ENCODE measurements around the gene NTF3. TPM values are rescaled to one million over a fixed set of nuclear protein-coding genes. Genes with fewer than 3 reads are reported as not detected.

NTF3 gene
- polyA plus RNA-seq, 1 of the 3 experiments (the other 2 are of a cell fraction) = not detected

DNA sequence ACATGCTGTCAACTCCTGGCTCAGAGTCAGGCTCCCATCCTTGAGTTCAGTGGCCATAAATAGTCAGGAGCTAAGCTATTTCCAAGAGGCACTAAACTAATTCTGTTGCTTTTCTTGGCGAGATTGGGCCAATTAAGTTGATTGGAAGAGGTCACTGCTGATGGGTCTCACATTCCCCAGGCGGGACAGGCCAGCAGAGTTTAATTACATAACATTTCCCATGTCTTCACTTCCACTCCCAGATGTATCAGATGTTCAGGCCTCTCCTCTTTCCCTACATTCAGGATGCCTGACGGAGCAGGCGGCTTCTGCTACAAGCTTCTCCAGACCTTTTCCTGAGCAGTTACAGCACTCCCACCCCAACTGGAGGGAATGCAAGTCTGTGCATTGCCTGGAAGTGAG is 5.3 kb downstream of the NTF3 start:
- Histone ChIP-seq H3K4me2 (no peak overlapping the region), H3K9me2 (no peaks in the 10 kb centered on the region), H3K27ac (ENCODE audit: low read depth in 2 of 2, low read length in 1 of 2) (no peak overlapping the region), H2AFZ (ENCODE audit: low read depth) (no peak overlapping the region), H3K4me1 (ENCODE audit: control insufficient read depth in 1 of 2, insufficient read depth in 2 of 2, low read depth in 1 of 2, low read length in 1 of 2) (no peaks in the 10 kb centered on the region; a peak in 1 of 4 replicates), H4K20me1 (ENCODE audit: insufficient read depth) (no peaks in the 10 kb centered on the region), H3K9ac (no peak overlapping the region), H3K36me3 (replicated peaks in 1 of 2; ENCODE audit: control insufficient read depth in 1 of 2, insufficient read depth in 2 of 2, low read length in 1 of 2) (no peaks in the 10 kb centered on the region), H3K9me3 (no peaks in the 10 kb centered on the region), H3K4me3 (ENCODE audit: low read depth in 2 of 2, low read length in 1 of 2) (no peak overlapping the region), H3K79me2 (ENCODE audit: insufficient read depth) (no peaks in the 10 kb centered on the region), H3K27me3 (ENCODE audit: insufficient read depth) (peaks cover 96% of the 10 kb centered on the region), H3F3A (replicated peaks; ENCODE audit: insufficient read depth) (no peaks in the 10 kb centered on the region)
- ChIA-PET POLR2A (no interaction called here), CTCF (no interaction called here)
- 23% methylated on average over 4 of the region's 4 CpGs for WGBS (ENCODE audit: low lambda C conversion rate)
- DNase-seq = no peak
- TF ChIP-seq NRF1 (IDR thresholded peaks at IDR 0.05; ENCODE audit: low read depth, low read length) (no peak), RFX5 (IDR thresholded peaks at IDR 0.05; ENCODE audit: low read length) (no peak), RXRA (IDR thresholded peaks at IDR 0.05; ENCODE audit: borderline replicate concordance, low read depth) (no peak), MXI1 (IDR thresholded peaks at IDR 0.05; ENCODE audit: low read depth, low read length) (no peak), CHD2 (IDR thresholded peaks at IDR 0.05; ENCODE audit: low read length, partially characterized antibody) (no peak), SMC3 (IDR thresholded peaks at IDR 0.05; ENCODE audit: low read depth, low read length) (no peak), RCOR1 (IDR thresholded peaks at IDR 0.05; ENCODE audit: low read length) (no peak), POLR2AphosphoS5 (IDR thresholded peaks at IDR 0.05; ENCODE audit: low read depth, low read length) (no peak), EZH2phosphoT487 (IDR thresholded peaks at IDR 0.05; ENCODE audit: borderline replicate concordance, low read depth) (no peak), GABPA (IDR thresholded peaks at IDR 0.05; ENCODE audit: low read depth) (no peak), MEF2A (IDR thresholded peaks at IDR 0.05; ENCODE audit: borderline replicate concordance, low read depth) (no peak)
- TF ChIP-seq, protein P1, sequence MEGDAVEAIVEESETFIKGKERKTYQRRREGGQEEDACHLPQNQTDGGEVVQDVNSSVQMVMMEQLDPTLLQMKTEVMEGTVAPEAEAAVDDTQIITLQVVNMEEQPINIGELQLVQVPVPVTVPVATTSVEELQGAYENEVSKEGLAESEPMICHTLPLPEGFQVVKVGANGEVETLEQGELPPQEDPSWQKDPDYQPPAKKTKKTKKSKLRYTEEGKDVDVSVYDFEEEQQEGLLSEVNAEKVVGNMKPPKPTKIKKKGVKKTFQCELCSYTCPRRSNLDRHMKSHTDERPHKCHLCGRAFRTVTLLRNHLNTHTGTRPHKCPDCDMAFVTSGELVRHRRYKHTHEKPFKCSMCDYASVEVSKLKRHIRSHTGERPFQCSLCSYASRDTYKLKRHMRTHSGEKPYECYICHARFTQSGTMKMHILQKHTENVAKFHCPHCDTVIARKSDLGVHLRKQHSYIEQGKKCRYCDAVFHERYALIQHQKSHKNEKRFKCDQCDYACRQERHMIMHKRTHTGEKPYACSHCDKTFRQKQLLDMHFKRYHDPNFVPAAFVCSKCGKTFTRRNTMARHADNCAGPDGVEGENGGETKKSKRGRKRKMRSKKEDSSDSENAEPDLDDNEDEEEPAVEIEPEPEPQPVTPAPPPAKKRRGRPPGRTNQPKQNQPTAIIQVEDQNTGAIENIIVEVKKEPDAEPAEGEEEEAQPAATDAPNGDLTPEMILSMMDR (IDR thresholded peaks at IDR 0.05) = no peak
- TF ChIP-seq, protein P2, sequence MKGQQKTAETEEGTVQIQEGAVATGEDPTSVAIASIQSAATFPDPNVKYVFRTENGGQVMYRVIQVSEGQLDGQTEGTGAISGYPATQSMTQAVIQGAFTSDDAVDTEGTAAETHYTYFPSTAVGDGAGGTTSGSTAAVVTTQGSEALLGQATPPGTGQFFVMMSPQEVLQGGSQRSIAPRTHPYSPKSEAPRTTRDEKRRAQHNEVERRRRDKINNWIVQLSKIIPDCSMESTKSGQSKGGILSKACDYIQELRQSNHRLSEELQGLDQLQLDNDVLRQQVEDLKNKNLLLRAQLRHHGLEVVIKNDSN (IDR thresholded peaks at IDR 0.05; ENCODE audit: borderline replicate concordance, low read depth) = no peak
- TF ChIP-seq, protein P3, sequence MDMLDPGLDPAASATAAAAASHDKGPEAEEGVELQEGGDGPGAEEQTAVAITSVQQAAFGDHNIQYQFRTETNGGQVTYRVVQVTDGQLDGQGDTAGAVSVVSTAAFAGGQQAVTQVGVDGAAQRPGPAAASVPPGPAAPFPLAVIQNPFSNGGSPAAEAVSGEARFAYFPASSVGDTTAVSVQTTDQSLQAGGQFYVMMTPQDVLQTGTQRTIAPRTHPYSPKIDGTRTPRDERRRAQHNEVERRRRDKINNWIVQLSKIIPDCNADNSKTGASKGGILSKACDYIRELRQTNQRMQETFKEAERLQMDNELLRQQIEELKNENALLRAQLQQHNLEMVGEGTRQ (IDR thresholded peaks at IDR 0.05; ENCODE audit: borderline replicate concordance, low read depth, low read length) = no peak
- TF ChIP-seq, protein P4, sequence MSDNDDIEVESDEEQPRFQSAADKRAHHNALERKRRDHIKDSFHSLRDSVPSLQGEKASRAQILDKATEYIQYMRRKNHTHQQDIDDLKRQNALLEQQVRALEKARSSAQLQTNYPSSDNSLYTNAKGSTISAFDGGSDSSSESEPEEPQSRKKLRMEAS (IDR thresholded peaks at IDR 0.05; ENCODE audit: low read depth) = no peak
